Smooth muscle cell of the brain vasculature (primary cell): Measurements from ENCODE around the gene ASNSD1.

Source experiments
- DNase-seq: peaks from one replicate; pipeline ENCODE4 v3.0.0-alpha.2; 2012; ENCODE audit warnings: low read depth, low spot score

ASNSD1 gene

GRCh38 chr2:189661148-189661956, at the start of gene ASNSD1:
Gene ASNSD1, plus strand, starts transcription at chr2:189661459. Its CDS starts 4,674 bp downstream, at chr2:189666133.
- DNase-seq: peak; percentile 100

GRCh38 chr2:189613077-189613636, 48.1 kb upstream of the ASNSD1 start:
- peak; percentile 41 for DNase-seq

- no peak for DNase-seq
Observed at GRCh38 chr2:189613650-189614420, 47.4 kb upstream of the ASNSD1 start.

GRCh38 chr2:189614585-189614984, 46.7 kb upstream of the ASNSD1 start:
- DNase-seq: no peak

GRCh38 chr2:189618197-189618596, 43.1 kb upstream of the ASNSD1 start:
- DNase-seq: no peak

- no peak for DNase-seq
Observed at GRCh38 chr2:189621781-189622180, 39.5 kb upstream of the ASNSD1 start.

GRCh38 chr2:189623049-189623448, 38.2 kb upstream of the ASNSD1 start:
- DNase-seq: no peak

GRCh38 chr2:189624648-189625355, 36.5 kb upstream of the ASNSD1 start:
- no peak for DNase-seq

- no peak for DNase-seq
Observed at GRCh38 chr2:189625636-189626035, 35.6 kb upstream of the ASNSD1 start.

- no peak for DNase-seq
Observed at GRCh38 chr2:189627789-189628188, 33.5 kb upstream of the ASNSD1 start.

GRCh38 chr2:189628817-189629530, 32.3 kb upstream of the ASNSD1 start:
- DNase-seq: no peak

- DNase-seq: peak; percentile 32
Observed at GRCh38 chr2:189629531-189630453, 31.5 kb upstream of the ASNSD1 start.

- no peak for DNase-seq
Observed at GRCh38 chr2:189631849-189632248, 29.4 kb upstream of the ASNSD1 start.

GRCh38 chr2:189633392-189633811, 27.9 kb upstream of the ASNSD1 start:
- DNase-seq: no peak

GRCh38 chr2:189635353-189635752, 25.9 kb upstream of the ASNSD1 start:
- no peak for DNase-seq

- no peak for DNase-seq
Observed at GRCh38 chr2:189638301-189639006, 22.8 kb upstream of the ASNSD1 start.

- no peak for DNase-seq
Observed at GRCh38 chr2:189639007-189639609, 22.2 kb upstream of the ASNSD1 start.

- no peak for DNase-seq
Observed at GRCh38 chr2:189641002-189641401, 20.3 kb upstream of the ASNSD1 start.

- no peak for DNase-seq
Observed at GRCh38 chr2:189641590-189641989, 19.7 kb upstream of the ASNSD1 start.
